Measurements from ENCODE around the gene INTS11. TPM values are rescaled to one million over a fixed set of nuclear protein-coding genes. Genes with fewer than 3 reads are reported as not detected.

The INTS11 gene
- total and polyA plus RNA-seq, 2 of the 8 experiments (the other 6 are each of a cell fraction or from before 2014, with no cell fraction given) = 113 to 243 TPM

- TF ChIP-seq SIX5 (IDR thresholded peaks at IDR 0.05; ENCODE audit: low read depth, low read length) (no peak), TAF7 (optimal IDR thresholded peaks at IDR 0.05; ENCODE audit: borderline replicate concordance, low read depth, low read length) (no peak), ASH2L (IDR thresholded peaks at IDR 0.05; ENCODE audit: low read length) (no peak), KDM1A (IDR thresholded peaks at IDR 0.05; ENCODE audit: borderline replicate concordance, low read length) (no peak), GTF2F1 (IDR thresholded peaks at IDR 0.05; ENCODE audit: borderline replicate concordance, low read depth, low read length) (no peak), EGR1 (IDR thresholded peaks at IDR 0.05; ENCODE audit: borderline replicate concordance, low read depth, low read length) (no peak), KDM5A (IDR thresholded peaks at IDR 0.05; ENCODE audit: low read length) (no peak), BCL11A (IDR thresholded peaks at IDR 0.05; ENCODE audit: low read depth in 2 of 2, low read length in 2 of 2) (no peak)
Observed at GRCh38 chr1:1335283-1335682, 10.8 kb upstream of the INTS11 start (continued).

All from H1 (cell line).